ENCODE data around the gene HSPA12B. TPM values are rescaled to one million over a fixed set of nuclear protein-coding genes. Genes with fewer than 3 reads are reported as not detected.

The HSPA12B gene
- polyA plus RNA-seq, 1 donor from 2014 or later: not detected

DNA sequence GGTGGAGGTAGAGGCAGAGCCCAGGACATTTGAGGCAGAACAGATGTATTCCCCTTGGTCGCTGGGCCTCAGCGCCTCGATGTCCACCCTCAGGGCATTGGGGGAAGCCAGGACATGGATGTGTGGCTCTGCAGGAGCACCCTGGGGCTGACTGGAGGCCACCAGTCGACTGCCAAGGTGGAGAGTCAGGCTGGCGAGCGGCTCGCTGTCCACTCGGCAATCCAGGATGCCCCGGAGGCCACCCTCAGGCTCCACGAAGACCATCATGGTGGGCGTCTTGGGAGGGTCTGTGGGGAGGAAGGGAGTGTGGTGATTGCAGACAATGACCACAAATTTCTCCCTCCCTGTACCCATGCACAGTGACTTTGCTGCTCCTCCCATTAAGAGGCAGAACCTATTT is 42.5 kb upstream of the HSPA12B start:
- Histone ChIP-seq H3K27ac (ENCODE audit: low read length) (no peak overlapping the region), H3K4me2 (ENCODE audit: low read length) (no peak overlapping the region), H3K9me3 (ENCODE audit: low read length) (no peaks in the 10 kb centered on the region), H3K9me2 (ENCODE audit: insufficient read depth, low read length) (no peaks in the 10 kb centered on the region), H3K9ac (ENCODE audit: low read length) (no peak overlapping the region), H3K79me2 (replicated peaks; ENCODE audit: insufficient read depth, low read length) (no peaks in the 10 kb centered on the region), H2AFZ (ENCODE audit: low read depth, low read length) (no peak overlapping the region), H3K36me3 (ENCODE audit: insufficient read depth, low read length) (no peaks in the 10 kb centered on the region), H3K4me3 (ENCODE audit: low read length) (no peak overlapping the region), H3K27me3 (ENCODE audit: insufficient read depth, low read depth, low read length) (no peaks in the 10 kb centered on the region), H3F3A (ENCODE audit: insufficient read depth, low read length, poor library complexity, severe bottlenecking) (no peaks in the 10 kb centered on the region), H4K20me1 (ENCODE audit: insufficient read depth) (no peaks in the 10 kb centered on the region)
- no peak for TF ChIP-seq MXI1 (conservative IDR thresholded peaks at IDR 0.05; ENCODE audit: poor library complexity, severe bottlenecking)
- no peak for TF ChIP-seq RAD21 (conservative IDR thresholded peaks at IDR 0.05)
- TF ChIP-seq TAF1 (IDR thresholded peaks at IDR 0.05; ENCODE audit: low read depth): no peak
- no peak for TF ChIP-seq SMC3 (conservative IDR thresholded peaks at IDR 0.05; ENCODE audit: poor library complexity)
- TF ChIP-seq EZH2 (IDR thresholded peaks at IDR 0.05; ENCODE audit: borderline replicate concordance, insufficient read depth, low read length, poor library complexity, severe bottlenecking): no peak
- TF ChIP-seq EP300 (conservative IDR thresholded peaks at IDR 0.05; ENCODE audit: poor library complexity, severe bottlenecking): no peak
- TF ChIP-seq, protein P1, sequence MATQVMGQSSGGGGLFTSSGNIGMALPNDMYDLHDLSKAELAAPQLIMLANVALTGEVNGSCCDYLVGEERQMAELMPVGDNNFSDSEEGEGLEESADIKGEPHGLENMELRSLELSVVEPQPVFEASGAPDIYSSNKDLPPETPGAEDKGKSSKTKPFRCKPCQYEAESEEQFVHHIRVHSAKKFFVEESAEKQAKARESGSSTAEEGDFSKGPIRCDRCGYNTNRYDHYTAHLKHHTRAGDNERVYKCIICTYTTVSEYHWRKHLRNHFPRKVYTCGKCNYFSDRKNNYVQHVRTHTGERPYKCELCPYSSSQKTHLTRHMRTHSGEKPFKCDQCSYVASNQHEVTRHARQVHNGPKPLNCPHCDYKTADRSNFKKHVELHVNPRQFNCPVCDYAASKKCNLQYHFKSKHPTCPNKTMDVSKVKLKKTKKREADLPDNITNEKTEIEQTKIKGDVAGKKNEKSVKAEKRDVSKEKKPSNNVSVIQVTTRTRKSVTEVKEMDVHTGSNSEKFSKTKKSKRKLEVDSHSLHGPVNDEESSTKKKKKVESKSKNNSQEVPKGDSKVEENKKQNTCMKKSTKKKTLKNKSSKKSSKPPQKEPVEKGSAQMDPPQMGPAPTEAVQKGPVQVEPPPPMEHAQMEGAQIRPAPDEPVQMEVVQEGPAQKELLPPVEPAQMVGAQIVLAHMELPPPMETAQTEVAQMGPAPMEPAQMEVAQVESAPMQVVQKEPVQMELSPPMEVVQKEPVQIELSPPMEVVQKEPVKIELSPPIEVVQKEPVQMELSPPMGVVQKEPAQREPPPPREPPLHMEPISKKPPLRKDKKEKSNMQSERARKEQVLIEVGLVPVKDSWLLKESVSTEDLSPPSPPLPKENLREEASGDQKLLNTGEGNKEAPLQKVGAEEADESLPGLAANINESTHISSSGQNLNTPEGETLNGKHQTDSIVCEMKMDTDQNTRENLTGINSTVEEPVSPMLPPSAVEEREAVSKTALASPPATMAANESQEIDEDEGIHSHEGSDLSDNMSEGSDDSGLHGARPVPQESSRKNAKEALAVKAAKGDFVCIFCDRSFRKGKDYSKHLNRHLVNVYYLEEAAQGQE (IDR thresholded peaks at IDR 0.05; ENCODE audit: borderline replicate concordance): no peak
- TF ChIP-seq, protein P2, sequence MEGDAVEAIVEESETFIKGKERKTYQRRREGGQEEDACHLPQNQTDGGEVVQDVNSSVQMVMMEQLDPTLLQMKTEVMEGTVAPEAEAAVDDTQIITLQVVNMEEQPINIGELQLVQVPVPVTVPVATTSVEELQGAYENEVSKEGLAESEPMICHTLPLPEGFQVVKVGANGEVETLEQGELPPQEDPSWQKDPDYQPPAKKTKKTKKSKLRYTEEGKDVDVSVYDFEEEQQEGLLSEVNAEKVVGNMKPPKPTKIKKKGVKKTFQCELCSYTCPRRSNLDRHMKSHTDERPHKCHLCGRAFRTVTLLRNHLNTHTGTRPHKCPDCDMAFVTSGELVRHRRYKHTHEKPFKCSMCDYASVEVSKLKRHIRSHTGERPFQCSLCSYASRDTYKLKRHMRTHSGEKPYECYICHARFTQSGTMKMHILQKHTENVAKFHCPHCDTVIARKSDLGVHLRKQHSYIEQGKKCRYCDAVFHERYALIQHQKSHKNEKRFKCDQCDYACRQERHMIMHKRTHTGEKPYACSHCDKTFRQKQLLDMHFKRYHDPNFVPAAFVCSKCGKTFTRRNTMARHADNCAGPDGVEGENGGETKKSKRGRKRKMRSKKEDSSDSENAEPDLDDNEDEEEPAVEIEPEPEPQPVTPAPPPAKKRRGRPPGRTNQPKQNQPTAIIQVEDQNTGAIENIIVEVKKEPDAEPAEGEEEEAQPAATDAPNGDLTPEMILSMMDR (IDR thresholded peaks at IDR 0.05; ENCODE audit: poor library complexity, severe bottlenecking): no peak
- TF ChIP-seq POLR2AphosphoS5 (IDR thresholded peaks at IDR 0.05): no peak

DNA sequence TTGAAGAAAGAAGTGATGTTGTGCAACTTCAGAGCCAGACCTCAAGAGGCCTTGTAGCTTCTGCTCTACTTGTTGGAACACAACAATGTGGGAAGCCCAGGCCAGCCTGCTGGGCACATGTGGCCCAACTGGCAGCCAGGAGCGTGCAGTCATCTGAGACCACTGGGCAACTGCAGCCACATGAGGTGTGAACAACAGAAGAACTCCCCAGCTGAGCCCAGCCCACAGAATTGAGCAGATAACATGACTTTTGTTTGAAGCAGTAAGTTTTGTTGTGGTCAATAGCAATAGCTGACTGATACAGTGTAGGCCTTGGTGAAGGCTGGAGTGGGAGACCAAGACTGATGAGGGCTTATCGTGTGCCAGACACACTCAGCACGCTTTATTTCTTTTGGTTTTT is 42.1 kb upstream of the HSPA12B start:
- TF ChIP-seq EZH2 (IDR thresholded peaks at IDR 0.05; ENCODE audit: borderline replicate concordance, insufficient read depth, low read length, poor library complexity, severe bottlenecking): no peak
- TF ChIP-seq MXI1 (conservative IDR thresholded peaks at IDR 0.05; ENCODE audit: poor library complexity, severe bottlenecking): no peak
- no peak for TF ChIP-seq TAF1 (IDR thresholded peaks at IDR 0.05; ENCODE audit: low read depth)
- TF ChIP-seq, protein P1 (IDR thresholded peaks at IDR 0.05; ENCODE audit: borderline replicate concordance): no peak
- TF ChIP-seq, protein P2 (IDR thresholded peaks at IDR 0.05; ENCODE audit: poor library complexity, severe bottlenecking): no peak
- Histone ChIP-seq H3K79me2 (replicated peaks; ENCODE audit: insufficient read depth, low read length) (no peaks in the 10 kb centered on the region), H4K20me1 (ENCODE audit: insufficient read depth) (no peaks in the 10 kb centered on the region), H2AFZ (ENCODE audit: low read depth, low read length) (no peak overlapping the region), H3F3A (ENCODE audit: insufficient read depth, low read length, poor library complexity, severe bottlenecking) (no peaks in the 10 kb centered on the region), H3K9ac (ENCODE audit: low read length) (no peak overlapping the region), H3K9me3 (ENCODE audit: low read length) (no peaks in the 10 kb centered on the region), H3K4me2 (ENCODE audit: low read length) (no peak overlapping the region), H3K9me2 (ENCODE audit: insufficient read depth, low read length) (no peaks in the 10 kb centered on the region), H3K4me3 (ENCODE audit: low read length) (no peak overlapping the region), H3K27me3 (ENCODE audit: insufficient read depth, low read depth, low read length) (no peaks in the 10 kb centered on the region), H3K36me3 (ENCODE audit: insufficient read depth, low read length) (no peaks in the 10 kb centered on the region), H3K27ac (ENCODE audit: low read length) (no peak overlapping the region)
